Fibroblast of pulmonary artery (primary cell): Measurements from ENCODE around the gene SPTBN1.

ENCODE experiments used
- DNase-seq: peaks from one replicate; pipeline ENCODE4 v3.0.0-alpha.2; 2010; ENCODE audit warnings: low read depth
- H3K4me3 ChIP-seq: replicated peaks from 2 replicates; pipeline ENCODE4 v1.5.1; 2011; ENCODE audit warnings: low read depth, mild to moderate bottlenecking, control low read depth, low read length, moderate library complexity
- TF ChIP-seq, protein P1 (sequence below): IDR thresholded peaks from 2 replicates; pipeline ENCODE4 v1.5.1; 2011; ENCODE audit warnings: mild to moderate bottlenecking, control low read depth, low read length, inconsistent platforms; ENCODE audit errors: missing control alignments

Gene SPTBN1

GRCh38 chr2:54659527-54659926 lies 203.4 kb downstream of the SPTBN1 start:
- no peak overlapping the region for H3K4me3 ChIP-seq
- no peak for DNase-seq
- TF ChIP-seq, protein P1, sequence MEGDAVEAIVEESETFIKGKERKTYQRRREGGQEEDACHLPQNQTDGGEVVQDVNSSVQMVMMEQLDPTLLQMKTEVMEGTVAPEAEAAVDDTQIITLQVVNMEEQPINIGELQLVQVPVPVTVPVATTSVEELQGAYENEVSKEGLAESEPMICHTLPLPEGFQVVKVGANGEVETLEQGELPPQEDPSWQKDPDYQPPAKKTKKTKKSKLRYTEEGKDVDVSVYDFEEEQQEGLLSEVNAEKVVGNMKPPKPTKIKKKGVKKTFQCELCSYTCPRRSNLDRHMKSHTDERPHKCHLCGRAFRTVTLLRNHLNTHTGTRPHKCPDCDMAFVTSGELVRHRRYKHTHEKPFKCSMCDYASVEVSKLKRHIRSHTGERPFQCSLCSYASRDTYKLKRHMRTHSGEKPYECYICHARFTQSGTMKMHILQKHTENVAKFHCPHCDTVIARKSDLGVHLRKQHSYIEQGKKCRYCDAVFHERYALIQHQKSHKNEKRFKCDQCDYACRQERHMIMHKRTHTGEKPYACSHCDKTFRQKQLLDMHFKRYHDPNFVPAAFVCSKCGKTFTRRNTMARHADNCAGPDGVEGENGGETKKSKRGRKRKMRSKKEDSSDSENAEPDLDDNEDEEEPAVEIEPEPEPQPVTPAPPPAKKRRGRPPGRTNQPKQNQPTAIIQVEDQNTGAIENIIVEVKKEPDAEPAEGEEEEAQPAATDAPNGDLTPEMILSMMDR, result no peak

DNA sequence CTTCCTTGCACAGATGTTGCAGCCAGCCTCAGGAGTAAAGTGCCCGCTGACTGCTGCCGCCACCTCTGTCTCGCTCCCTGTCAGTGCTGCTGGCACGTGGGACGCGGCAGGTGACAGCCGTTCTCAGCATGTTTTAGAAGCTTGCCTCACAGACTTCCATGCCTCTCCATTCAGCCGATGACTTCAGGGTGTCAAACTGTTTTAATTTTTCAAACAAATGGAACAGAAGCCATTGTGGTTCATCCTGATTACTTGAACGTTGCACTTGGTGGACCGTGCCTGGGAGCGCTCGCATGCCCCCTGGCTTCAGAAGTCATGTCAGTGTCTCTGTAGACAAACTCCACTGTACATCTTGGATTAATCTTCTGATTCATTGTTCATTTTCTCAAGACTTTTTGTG lies 204.6 kb downstream of the SPTBN1 start:
- TF ChIP-seq, protein P1, result no peak
- H3K4me3 ChIP-seq, result no peak overlapping the region
- no peak for DNase-seq

- TF ChIP-seq, protein P1, result no peak
- no peak overlapping the region for H3K4me3 ChIP-seq
- DNase-seq, result no peak
Measured at GRCh38 chr2:54663424-54664030, 207.4 kb downstream of the SPTBN1 start.

- TF ChIP-seq, protein P1, result no peak
- H3K4me3 ChIP-seq, result no peak overlapping the region
- no peak for DNase-seq
Measured at GRCh38 chr2:54664238-54664786, 208.2 kb downstream of the SPTBN1 start.

GRCh38 chr2:54665436-54665856 lies 209.3 kb downstream of the SPTBN1 start:
- peak; percentile 80 for DNase-seq
- TF ChIP-seq, protein P1, result peak; percentile 72
- no peak overlapping the region for H3K4me3 ChIP-seq

GRCh38 chr2:54666131-54666633 lies 210.1 kb downstream of the SPTBN1 start:
- H3K4me3 ChIP-seq, result no peak overlapping the region
- DNase-seq, result peak; percentile 77
- TF ChIP-seq, protein P1, result no peak

GRCh38 chr2:54666634-54667265 lies 210.6 kb downstream of the SPTBN1 start:
- H3K4me3 ChIP-seq, result no peak overlapping the region
- TF ChIP-seq, protein P1, result no peak
- peak; percentile 74 for DNase-seq
